LoVo (cell line): ENCODE measurements around the gene IDH3B.
"Not testable (repeated sequence)": the region's sequence is repeated elsewhere in the genome, so short reads cannot be mapped to it uniquely, and the experiment has no call there.

Source experiments
- DNase-seq: peaks from one replicate; pipeline ENCODE4 v3.0.0-alpha.2; 2016; ENCODE audit warnings: low spot score

Gene IDH3B

GRCh38 chr20:2694519-2694918, 30.5 kb upstream of the IDH3B start:
- no peak for DNase-seq

GRCh38 chr20:2694008-2694471, 30.0 kb upstream of the IDH3B start:
- DNase-seq = no peak

DNA sequence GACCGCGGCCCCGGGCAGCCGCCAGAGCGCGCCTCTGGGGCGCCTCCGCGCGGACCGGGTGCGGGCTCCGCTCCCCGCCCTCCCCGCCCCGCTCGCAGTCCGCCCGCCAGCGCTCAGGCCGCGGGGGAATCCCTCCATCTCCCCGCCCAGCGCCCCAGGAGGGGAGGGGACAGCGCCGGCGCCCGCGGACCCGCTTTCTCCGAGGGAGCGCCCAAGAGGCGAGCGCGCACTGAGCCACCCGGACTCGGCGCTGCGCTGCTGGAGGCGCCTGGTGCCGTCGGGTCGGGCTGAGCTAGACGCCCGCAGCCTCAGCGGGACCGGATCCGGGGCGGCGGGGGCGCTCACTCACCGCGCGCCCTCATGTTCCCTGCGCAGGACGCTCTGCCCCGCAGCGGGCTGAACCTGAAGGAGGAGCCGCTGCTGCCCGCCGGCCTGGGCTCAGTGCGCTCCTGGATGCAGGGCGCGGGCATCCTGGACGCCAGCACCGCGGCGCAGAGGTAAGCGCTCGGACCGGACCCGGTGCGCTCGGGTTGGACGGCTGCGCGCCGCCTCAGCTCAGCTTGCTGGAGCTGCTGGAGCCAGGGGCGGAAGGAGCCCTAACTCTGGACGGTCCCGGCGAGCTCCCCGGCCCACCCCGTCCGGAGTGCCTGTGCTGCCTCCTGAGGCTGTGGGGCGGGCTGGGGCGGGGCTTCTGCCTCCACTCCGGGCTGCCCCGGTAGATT, 29.4 kb upstream of the IDH3B start:
- DNase-seq = no peak

GRCh38 chr20:2692886-2693285, 28.9 kb upstream of the IDH3B start:
- DNase-seq = no peak

GRCh38 chr20:2692036-2692885, 28.2 kb upstream of the IDH3B start, which contains the start of gene EBF4:
TSS of gene EBF4 (plus strand) at chr20:2692780. CDS start at chr20:2693646, 866 bp downstream.
- DNase-seq = no peak

- DNase-seq = no peak
Observed at GRCh38 chr20:2691663-2692035, 27.6 kb upstream of the IDH3B start.

DNA sequence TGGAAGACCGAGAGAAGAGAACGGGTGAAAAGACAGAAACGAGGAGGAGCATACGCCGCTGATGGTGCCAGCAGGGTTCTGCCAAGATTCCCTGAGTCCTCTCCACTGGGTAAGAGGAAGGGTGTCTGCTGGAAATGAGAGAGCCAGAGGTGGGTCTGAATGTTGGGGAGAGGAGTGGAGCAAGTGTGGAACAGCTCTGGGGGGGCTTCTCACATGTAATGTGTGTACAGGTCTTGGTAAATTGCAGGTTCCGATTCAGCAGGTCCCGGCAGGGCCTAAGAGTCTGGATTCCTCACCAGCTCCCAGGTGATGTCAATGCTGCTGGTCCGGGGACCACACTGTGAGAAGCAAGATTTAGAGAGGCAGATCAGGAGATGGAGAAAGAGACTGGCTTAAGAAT, 27.1 kb upstream of the IDH3B start:
- no peak for DNase-seq

DNA sequence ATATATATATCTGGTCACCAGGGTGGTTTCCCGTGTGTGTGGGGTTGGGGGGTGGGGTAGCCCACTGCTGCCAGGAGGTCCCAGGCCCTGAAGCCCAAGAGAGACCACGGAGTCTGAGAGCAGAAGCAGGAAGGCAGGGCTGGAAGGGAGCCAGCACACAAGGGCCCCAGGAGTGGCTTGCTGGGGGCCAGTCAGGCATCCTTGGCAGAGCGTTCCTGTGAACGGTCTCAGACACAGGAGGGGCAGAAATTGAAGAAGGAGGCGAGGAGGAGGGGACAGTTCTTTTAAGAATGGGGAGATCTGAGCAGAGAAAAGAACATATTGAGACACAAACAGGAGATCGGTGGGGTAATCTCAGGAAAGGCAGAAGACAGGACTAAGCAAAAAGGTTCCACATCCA, 26.7 kb upstream of the IDH3B start:
- DNase-seq = no peak

- no peak for DNase-seq
Observed at GRCh38 chr20:2690213-2690612, 26.2 kb upstream of the IDH3B start.

GRCh38 chr20:2688041-2688591, 24.1 kb upstream of the IDH3B start:
- no peak for DNase-seq

GRCh38 chr20:2687514-2687913, 23.5 kb upstream of the IDH3B start:
- DNase-seq = no peak

GRCh38 chr20:2684817-2685216, 20.8 kb upstream of the IDH3B start:
- not testable (repeated sequence) for DNase-seq

- DNase-seq = not testable (repeated sequence)
Observed at GRCh38 chr20:2682040-2682439, 18.0 kb upstream of the IDH3B start.

DNA sequence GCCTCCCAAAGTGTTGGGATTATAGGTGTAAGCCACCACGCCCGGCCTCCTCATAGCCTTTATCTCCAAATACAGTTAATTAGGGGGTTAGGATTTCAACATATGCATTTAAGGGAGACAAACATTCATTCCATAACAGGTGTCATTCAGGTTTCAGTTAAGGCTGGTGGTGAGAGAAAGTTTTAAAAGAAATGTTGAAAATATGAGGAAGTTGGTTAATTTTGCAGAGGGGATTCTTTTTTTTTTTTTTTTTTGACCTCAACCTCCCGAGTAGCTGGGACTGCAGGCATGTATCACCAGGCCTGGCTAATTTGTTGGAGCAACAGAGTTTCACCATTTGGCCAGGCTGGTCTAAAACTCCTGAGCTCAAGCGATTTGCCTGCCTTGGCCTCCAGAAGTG, 16.0 kb upstream of the IDH3B start:
- DNase-seq = no peak

DNA sequence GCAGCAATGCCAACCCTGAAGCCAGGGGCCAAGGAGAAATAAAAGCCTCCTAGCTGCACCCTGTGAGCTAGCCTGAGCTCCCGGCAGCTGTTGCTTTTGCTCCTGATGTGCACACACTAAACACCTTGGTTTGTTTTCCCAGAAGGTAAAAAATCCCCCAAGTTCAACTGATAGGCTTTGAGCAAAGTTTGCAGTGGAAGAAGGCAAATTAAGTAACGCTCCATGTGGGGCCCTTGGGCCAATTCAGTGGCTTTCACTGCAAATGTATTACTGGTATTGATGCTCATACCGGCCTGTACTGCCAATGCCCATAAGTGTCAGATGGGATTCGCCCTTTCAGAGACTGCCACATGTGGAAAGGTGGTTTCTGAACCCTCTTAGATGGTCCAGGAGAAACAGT, 9.4 kb upstream of the IDH3B start:
- DNase-seq = no peak

DNA sequence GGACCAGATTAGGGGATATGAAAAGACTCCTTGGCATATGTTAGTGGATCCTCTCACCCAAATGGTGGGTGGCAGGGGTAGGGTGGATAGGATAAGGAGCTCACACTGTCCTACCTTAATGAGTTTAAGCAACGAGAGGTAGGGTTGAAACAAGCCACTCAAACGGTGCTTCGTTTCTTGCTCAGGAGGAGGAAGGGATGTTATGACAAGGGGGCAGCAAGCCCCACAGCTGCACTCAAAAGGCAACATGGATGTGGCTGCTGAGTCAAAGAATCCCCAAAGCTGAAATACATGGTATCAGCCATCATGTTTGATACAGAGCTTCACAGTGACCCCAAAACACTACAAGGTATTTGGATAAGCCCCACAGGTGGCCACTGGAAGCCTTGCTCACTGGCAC, 8.4 kb upstream of the IDH3B start:
- DNase-seq = no peak

GRCh38 chr20:2671977-2672376, 8.0 kb upstream of the IDH3B start:
- no peak for DNase-seq

GRCh38 chr20:2663364-2663886, 591 bp downstream of the IDH3B start:
- no peak for DNase-seq

GRCh38 chr20:2659547-2659946, 4.5 kb downstream of the IDH3B start:
- DNase-seq = no peak

- DNase-seq = no peak
Observed at GRCh38 chr20:2658414-2659354, 5.3 kb downstream of the IDH3B start.

- no peak for DNase-seq
Observed at GRCh38 chr20:2657674-2658073, 6.3 kb downstream of the IDH3B start.

- DNase-seq = no peak
Observed at GRCh38 chr20:2657241-2657640, 6.8 kb downstream of the IDH3B start.
